Suprapubic skin (tissue), 4 donors: ENCODE data around the gene CS. TPM values are rescaled to one million over a fixed set of nuclear protein-coding genes. Genes with fewer than 3 reads are reported as not detected.

Source experiments
- DNase-seq, 2 donors: peaks; one replicate each; pipeline ENCODE4 v3.0.0-alpha.2; 2019; ENCODE audit warnings: low spot score in 2 of 2
- H3K27ac ChIP-seq: fragments of 200-600 bp; sonication (generic); one replicate; pipeline ENCODE4 v1.5.1; 2019
- H3K27me3 ChIP-seq: fragments of 200-600 bp; sonication (generic); one replicate; pipeline ENCODE4 v1.5.1; 2019
- H3K36me3 ChIP-seq: fragments of 200-600 bp; sonication (generic); one replicate; pipeline ENCODE4 v1.5.1; 2019
- H3K4me1 ChIP-seq: fragments of 200-600 bp; sonication (generic); one replicate; pipeline ENCODE4 v1.5.1; 2019
- H3K4me3 ChIP-seq: fragments of 200-600 bp; sonication (generic); one replicate; pipeline ENCODE4 v1.5.1; 2019; ENCODE audit warnings: mild to moderate bottlenecking
- H3K9me3 ChIP-seq: fragments of 200-600 bp; sonication (generic); one replicate; pipeline ENCODE4 v1.5.1; 2019
- CTCF ChIP-seq, 2 donors: fragments of 200-600 bp in 1 of 2; fragments of 450-650 bp in 1 of 2; sonication (generic) in 1 of 2; IDR thresholded peaks; one replicate each; pipeline ENCODE4 v1.5.1; 2016 to 2019; ENCODE audit warnings: antibody characterized with exemption in 2 of 2, mild to moderate bottlenecking in 1 of 2, moderate library complexity in 1 of 2
- EP300 ChIP-seq: sonication (generic); formaldehyde crosslinking; IDR thresholded peaks from one replicate; pipeline ENCODE4 v1.6.1; 2017; ENCODE audit warnings: antibody characterized with exemption
- POLR2A ChIP-seq, 2 donors: fragments of 450-650 bp; IDR thresholded peaks; one replicate each; pipeline ENCODE4 v1.6.1; 2017; ENCODE audit warnings: antibody characterized with exemption in 2 of 2, mild to moderate bottlenecking in 2 of 2, moderate library complexity in 2 of 2
- POLR2AphosphoS5 ChIP-seq, 3 donors: sonication (generic); formaldehyde crosslinking; IDR thresholded peaks; one replicate each; pipeline ENCODE4 v1.6.1; 2017; ENCODE audit warnings: antibody characterized with exemption in 3 of 3
- WGBS: methylation state at CpG from one replicate; pipeline ENCODE4 v1.1.5; 2018; 5-methylcytosine and 5-hydroxymethylcytosine counted together
- total RNA-seq, 4 donors: library from RNA; depleted of rRNA; stranded (reverse); fragments of >200 nt; gene quantifications; one replicate each; pipeline ENCODE4 v1.1.0, GENCODE V29; 2016

CS gene
- total RNA-seq, 4 donors from 2014 or later: 176 to 218 (median 179) TPM

- Histone ChIP-seq H3K9me3 (no peaks in the 10 kb centered on the region), H3K36me3 (peaks cover 98% of the 10 kb centered on the region)
- 96% methylated on average over 8 of the region's 8 CpGs for WGBS
Observed at GRCh38 chr12:56248711-56249110, 51.4 kb downstream of the CS start.

GRCh38 chr12:56247923-56248322, 52.2 kb downstream of the CS start:
- 88% methylated on average over 10 of the region's 16 CpGs for WGBS
- H3K4me1 ChIP-seq: no peaks in the 10 kb centered on the region
- H3K27ac ChIP-seq: no peak overlapping the region
- DNase-seq: no peak
- H3K9me3 ChIP-seq: no peaks in the 10 kb centered on the region
- no peaks in the 10 kb centered on the region for H3K27me3 ChIP-seq
- H3K4me3 ChIP-seq: no peak overlapping the region
- H3K36me3 ChIP-seq: peaks cover 98% of the 10 kb centered on the region
- TF ChIP-seq POLR2AphosphoS5 (IDR thresholded peaks at IDR 0.05) (no peak), EP300 (no peak), POLR2A (IDR thresholded peaks at IDR 0.05) (no peak), CTCF (IDR thresholded peaks at IDR 0.05) (no peak)

More at GRCh38 chr12:56248711-56249110, 51.4 kb downstream of the CS start:
- H3K27ac ChIP-seq: no peak overlapping the region
- DNase-seq: no peak
- TF ChIP-seq POLR2AphosphoS5 (IDR thresholded peaks at IDR 0.05) (no peak), EP300 (no peak), CTCF (IDR thresholded peaks at IDR 0.05) (no peak), POLR2A (IDR thresholded peaks at IDR 0.05) (no peak)
- H3K27me3 ChIP-seq: no peaks in the 10 kb centered on the region
- H3K4me3 ChIP-seq: no peak overlapping the region
- no peaks in the 10 kb centered on the region for H3K4me1 ChIP-seq

DNA sequence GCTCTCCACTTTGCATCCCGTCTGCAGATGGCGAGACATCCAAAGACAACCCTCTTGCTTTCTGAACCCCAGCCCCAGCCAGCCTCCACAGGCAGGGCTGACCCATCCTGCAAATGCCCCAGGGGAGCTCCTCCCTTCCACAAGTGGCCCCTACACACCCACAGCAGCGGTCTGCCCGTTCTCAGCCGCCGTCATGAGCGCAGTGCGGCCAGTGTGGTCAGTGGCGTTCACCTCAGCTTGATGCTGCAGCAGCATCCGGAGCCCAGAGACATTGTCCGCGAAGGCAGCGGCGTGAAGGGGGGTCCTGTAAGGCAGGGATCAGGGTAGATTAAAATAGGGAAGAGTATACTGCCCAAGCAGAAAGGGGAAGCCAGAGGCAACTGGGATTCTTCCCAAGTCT, 55.6 kb downstream of the CS start:
- WGBS: 93% methylated on average over 14 of the region's 14 CpGs
- Histone ChIP-seq H3K27ac (no peak overlapping the region), H3K36me3 (peaks cover 98% of the 10 kb centered on the region)

GRCh38 chr12:56243731-56244181, 56.4 kb downstream of the CS start:
- WGBS: 85% methylated on average over 3 of the region's 3 CpGs

More for the DNA sequence above, 55.6 kb downstream of the CS start:
- TF ChIP-seq POLR2A (IDR thresholded peaks at IDR 0.05) (no peak), EP300 (no peak), POLR2AphosphoS5 (IDR thresholded peaks at IDR 0.05) (no peak), CTCF (IDR thresholded peaks at IDR 0.05) (no peak)
- H3K27me3 ChIP-seq: no peaks in the 10 kb centered on the region
- no peak for DNase-seq
- H3K9me3 ChIP-seq: no peaks in the 10 kb centered on the region
- H3K4me3 ChIP-seq: no peak overlapping the region
- no peaks in the 10 kb centered on the region for H3K4me1 ChIP-seq

DNA sequence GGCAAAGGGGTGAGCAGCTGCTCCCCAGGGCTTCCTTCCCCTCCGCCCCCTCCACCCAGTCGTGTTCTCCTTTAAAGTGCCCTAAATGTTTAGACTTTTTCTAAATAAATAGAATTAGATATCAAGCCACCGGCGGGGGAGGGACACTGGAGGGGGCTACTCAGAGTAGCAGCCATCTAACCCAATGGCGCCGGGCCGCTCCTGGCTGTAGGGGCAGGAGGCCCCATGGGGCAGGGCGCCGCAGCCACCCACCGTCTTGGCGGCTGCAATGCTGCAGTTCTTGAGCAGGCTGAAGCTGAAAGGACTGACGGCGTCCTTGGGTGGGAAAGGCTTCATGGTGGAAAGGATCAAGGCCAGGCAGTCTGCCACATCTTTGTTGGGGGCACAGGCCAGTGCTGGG, 57.1 kb downstream of the CS start:
- H3K27ac ChIP-seq: no peak overlapping the region
- H3K4me3 ChIP-seq: no peak overlapping the region
- H3K36me3 ChIP-seq: peaks cover 95% of the 10 kb centered on the region
- no peak for DNase-seq
- TF ChIP-seq CTCF (IDR thresholded peaks at IDR 0.05) (no peak), EP300 (no peak), POLR2A (IDR thresholded peaks at IDR 0.05) (no peak), POLR2AphosphoS5 (IDR thresholded peaks at IDR 0.05) (no peak)
- 90% methylated on average over 5 of the region's 13 CpGs for WGBS
- no peaks in the 10 kb centered on the region for H3K27me3 ChIP-seq
- H3K9me3 ChIP-seq: no peaks in the 10 kb centered on the region
- no peaks in the 10 kb centered on the region for H3K4me1 ChIP-seq

More at GRCh38 chr12:56243731-56244181, 56.4 kb downstream of the CS start:
- TF ChIP-seq POLR2AphosphoS5 (IDR thresholded peaks at IDR 0.05) (no peak), POLR2A (IDR thresholded peaks at IDR 0.05) (no peak), EP300 (no peak), CTCF (IDR thresholded peaks at IDR 0.05) (no peak)
- no peak overlapping the region for H3K27ac ChIP-seq
- H3K4me1 ChIP-seq: no peaks in the 10 kb centered on the region
- H3K4me3 ChIP-seq: no peak overlapping the region
- H3K9me3 ChIP-seq: no peaks in the 10 kb centered on the region
- H3K36me3 ChIP-seq: peaks cover 98% of the 10 kb centered on the region
- DNase-seq: no peak
- no peaks in the 10 kb centered on the region for H3K27me3 ChIP-seq
